ENCODE measurements around the gene ZNF296.

Gene ZNF296

GRCh38 chr19:45058622-45059159 is 17.6 kb downstream of the ZNF296 start:
- no peaks in the 10 kb centered on the region for H3K4me1 ChIP-seq
- H3K27ac ChIP-seq, result no peak overlapping the region
- no peak for DNase-seq
- intact Hi-C loops (cut with DNase I; ENCODE audit: low total_unique reads), result loop anchor here (10.0 kb wide), 1 partner anchor 154 kb away; the partner anchor contains the start of gene APOE
- H3K4me3 ChIP-seq, result no peak overlapping the region
- peaks cover 70 to 100% (median 97%) of the 10 kb centered on the region in 3 donors for H3K36me3 ChIP-seq
- H3K27me3 ChIP-seq, result no peaks in the 10 kb centered on the region
- H3K9me3 ChIP-seq, result no peaks in the 10 kb centered on the region
- TF ChIP-seq, protein P1, sequence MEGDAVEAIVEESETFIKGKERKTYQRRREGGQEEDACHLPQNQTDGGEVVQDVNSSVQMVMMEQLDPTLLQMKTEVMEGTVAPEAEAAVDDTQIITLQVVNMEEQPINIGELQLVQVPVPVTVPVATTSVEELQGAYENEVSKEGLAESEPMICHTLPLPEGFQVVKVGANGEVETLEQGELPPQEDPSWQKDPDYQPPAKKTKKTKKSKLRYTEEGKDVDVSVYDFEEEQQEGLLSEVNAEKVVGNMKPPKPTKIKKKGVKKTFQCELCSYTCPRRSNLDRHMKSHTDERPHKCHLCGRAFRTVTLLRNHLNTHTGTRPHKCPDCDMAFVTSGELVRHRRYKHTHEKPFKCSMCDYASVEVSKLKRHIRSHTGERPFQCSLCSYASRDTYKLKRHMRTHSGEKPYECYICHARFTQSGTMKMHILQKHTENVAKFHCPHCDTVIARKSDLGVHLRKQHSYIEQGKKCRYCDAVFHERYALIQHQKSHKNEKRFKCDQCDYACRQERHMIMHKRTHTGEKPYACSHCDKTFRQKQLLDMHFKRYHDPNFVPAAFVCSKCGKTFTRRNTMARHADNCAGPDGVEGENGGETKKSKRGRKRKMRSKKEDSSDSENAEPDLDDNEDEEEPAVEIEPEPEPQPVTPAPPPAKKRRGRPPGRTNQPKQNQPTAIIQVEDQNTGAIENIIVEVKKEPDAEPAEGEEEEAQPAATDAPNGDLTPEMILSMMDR (IDR thresholded peaks at IDR 0.05), result no peak

- H3K27me3 ChIP-seq, result no peaks in the 10 kb centered on the region
- TF ChIP-seq, protein P1 (IDR thresholded peaks at IDR 0.05), result no peak
- no peaks in the 10 kb centered on the region for H3K9me3 ChIP-seq
- no peak for DNase-seq
- intact Hi-C loops (cut with DNase I; ENCODE audit: low total_unique reads), result loop anchor here (10.0 kb wide), 1 partner anchor 153 kb away; the partner anchor contains the start of gene APOE
- H3K36me3 ChIP-seq, result peaks cover 72 to 100% (median 100%) of the 10 kb centered on the region in 3 donors
- no peak overlapping the region for H3K27ac ChIP-seq
- H3K4me1 ChIP-seq, result no peaks in the 10 kb centered on the region
- no peak overlapping the region for H3K4me3 ChIP-seq
Measured at GRCh38 chr19:45057444-45057843, 18.8 kb downstream of the ZNF296 start.

DNA sequence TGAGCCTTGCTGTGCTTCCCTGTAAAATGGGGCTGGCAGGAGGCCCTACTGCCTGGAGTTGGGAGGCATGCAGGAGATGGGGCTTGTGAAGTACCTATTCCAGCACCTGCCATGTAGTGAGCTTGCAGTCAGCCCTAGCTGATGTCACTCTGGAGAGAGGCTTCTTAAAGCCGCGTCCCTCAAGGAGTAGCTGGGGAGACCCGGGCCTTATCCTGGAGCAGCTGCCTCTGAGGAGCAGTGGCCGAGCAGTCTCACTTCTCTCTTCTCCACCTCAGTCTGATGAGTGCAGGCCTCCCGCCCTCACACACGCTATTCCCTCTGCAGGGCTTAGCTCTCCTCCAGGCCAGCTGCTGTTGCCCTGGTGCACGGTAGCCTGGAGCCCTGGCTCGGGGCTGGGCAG is 19.4 kb downstream of the ZNF296 start:
- H3K4me1 ChIP-seq, result no peaks in the 10 kb centered on the region
- H3K4me3 ChIP-seq, result no peak overlapping the region
- TF ChIP-seq, protein P1 (IDR thresholded peaks at IDR 0.05), result no peak
- H3K27ac ChIP-seq, result no peak overlapping the region
- no peaks in the 10 kb centered on the region for H3K9me3 ChIP-seq
- no peaks in the 10 kb centered on the region for H3K27me3 ChIP-seq
- peaks cover 72 to 100% (median 100%) of the 10 kb centered on the region in 3 donors for H3K36me3 ChIP-seq
- intact Hi-C loops (cut with DNase I; ENCODE audit: low total_unique reads), result loop anchor here (10.0 kb wide), 1 partner anchor 152 kb away; the partner anchor contains the start of gene APOE
- DNase-seq, result no peak

GRCh38 chr19:45051929-45052579 is 24.2 kb downstream of the ZNF296 start:
- H3K9me3 ChIP-seq, result no peaks in the 10 kb centered on the region
- TF ChIP-seq, protein P1 (IDR thresholded peaks at IDR 0.05), result no peak
- peaks cover 25 to 62% (median 57%) of the 10 kb centered on the region in 3 donors for H3K36me3 ChIP-seq
- peaks cover 0 to 20% (median 3%) of the 10 kb centered on the region in 4 donors for H3K4me1 ChIP-seq
- no peak overlapping the region for H3K27ac ChIP-seq
- H3K27me3 ChIP-seq, result no peaks in the 10 kb centered on the region
- intact Hi-C loops (cut with DNase I; ENCODE audit: low total_unique reads), result loop anchor here (10.0 kb wide), 1 partner anchor 147 kb away; the partner anchor contains the start of gene APOE
- no peak overlapping the region for H3K4me3 ChIP-seq
- DNase-seq, result no peak

DNA sequence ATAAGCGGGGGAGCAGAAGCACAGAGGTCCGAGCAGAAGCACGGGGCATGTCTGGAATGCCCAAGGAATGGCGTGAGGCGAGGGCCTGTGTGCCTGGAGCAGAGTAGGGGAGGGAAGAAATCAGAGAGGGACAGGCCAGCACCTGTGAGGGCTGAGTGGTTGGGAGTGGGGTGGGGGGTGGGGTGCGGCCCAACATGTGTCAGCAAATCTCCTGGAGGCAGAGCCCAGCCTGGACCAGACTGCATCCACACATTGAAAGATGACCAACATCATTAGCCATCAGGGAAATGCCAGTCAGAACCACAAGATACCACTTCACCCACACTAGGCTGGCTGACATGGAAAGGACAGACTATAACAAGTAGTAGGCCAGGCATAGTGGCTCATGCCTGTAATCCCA is 26.2 kb downstream of the ZNF296 start:
- intact Hi-C loops (cut with DNase I; ENCODE audit: low total_unique reads), result loop anchor here (10.0 kb wide), 1 partner anchor 145 kb away; the partner anchor contains the start of gene APOE
- Histone ChIP-seq H3K36me3 (peaks cover 22 to 62% (median 54%) of the 10 kb centered on the region in 3 donors), H3K27ac (no peak overlapping the region), H3K4me1 (peaks cover 0 to 38% (median 3%) of the 10 kb centered on the region in 4 donors), H3K27me3 (no peaks in the 10 kb centered on the region), H3K4me3 (no peak overlapping the region), H3K9me3 (no peaks in the 10 kb centered on the region)
- TF ChIP-seq, protein P1 (IDR thresholded peaks at IDR 0.05), result no peak
- no peak for DNase-seq
